Activated CD4-positive, CD25-positive, alpha-beta regulatory T cell treated with anti-CD3 and anti-CD28 coated beads, Interleukin-2, amount 50 U/mL, for 72 hours (primary cell): ENCODE data around the gene DISC1.

ENCODE experiments used
- DNase-seq: peaks from one replicate; pipeline ENCODE4 v3.0.0; 2021

Gene DISC1

DNA sequence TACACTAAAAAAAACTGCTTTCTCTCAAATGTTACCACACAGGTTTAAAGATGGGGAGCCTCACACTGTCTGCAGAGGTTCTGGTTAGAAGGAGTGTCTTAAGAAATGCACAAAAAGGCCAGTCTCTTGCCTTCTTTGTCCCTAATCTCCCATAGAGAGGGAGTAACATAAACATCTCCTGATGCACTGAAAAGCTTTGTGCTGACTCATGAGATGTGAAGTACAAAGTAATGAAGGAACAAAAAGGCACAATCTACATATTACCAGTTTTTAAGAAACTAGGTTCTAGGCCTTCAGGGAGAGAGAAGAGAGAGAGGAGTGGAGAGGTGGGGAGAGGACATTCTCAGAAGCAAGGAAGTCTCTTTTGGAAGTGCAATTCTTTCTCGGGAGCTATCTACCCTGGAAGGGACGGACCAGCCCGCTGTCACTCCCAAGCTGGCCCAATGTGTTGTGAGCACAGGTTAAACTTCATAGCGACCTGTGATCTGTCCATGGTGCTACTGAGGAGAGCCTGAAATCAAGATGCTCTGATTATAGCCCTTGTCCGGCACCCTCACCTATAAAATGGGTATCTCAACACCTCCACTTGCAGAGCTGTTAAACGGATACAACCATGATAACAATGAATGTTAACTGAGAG lies 458.1 kb downstream of the DISC1 start:
- no peak for DNase-seq

DNA sequence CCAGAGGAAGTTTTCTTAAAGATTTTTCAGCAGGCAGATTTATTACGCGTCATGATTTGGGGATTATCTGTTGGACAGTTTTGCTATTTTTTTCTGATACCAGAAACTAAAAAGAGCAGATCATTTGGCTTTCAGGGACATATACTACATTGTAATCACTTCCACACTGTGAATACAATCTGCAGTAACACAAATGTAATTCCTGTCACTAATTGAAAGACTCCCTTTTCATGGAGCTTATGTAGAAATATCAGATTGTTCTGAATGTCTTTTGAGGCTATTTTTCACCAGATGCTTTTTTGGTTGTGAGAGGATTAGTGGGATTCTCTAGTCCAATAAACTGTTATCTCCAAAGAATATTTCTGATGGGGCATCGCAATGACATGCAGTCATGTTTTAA lies 464.2 kb downstream of the DISC1 start:
- no peak for DNase-seq
